Psoas muscle (tissue), 8 donors: ENCODE results near the gene C2orf68. TPM values are rescaled to one million over a fixed set of nuclear protein-coding genes. Genes with fewer than 3 reads are reported as not detected.

Experiments used
- ATAC-seq, 4 donors: fragments of 200-7000 bp; cut with Tn5 transposase; one replicate each; pipeline ENCODE4 v1.9.1; 2020; ENCODE audit warnings: moderate library complexity in 3 of 4, mild to moderate bottlenecking in 2 of 4
- DNase-seq, 2 donors: peaks; one replicate each; pipeline ENCODE4 v3.0.0-alpha.2; 2020
- H3K27ac ChIP-seq: fragments of 200-600 bp; one replicate; pipeline ENCODE4 v1.8.0; 2022
- H3K27me3 ChIP-seq, 3 donors: fragments of 200-600 bp in 1 of 3; one replicate each; pipeline versions ENCODE4 v1.6.1 to v1.8.0; 2013 to 2022; ENCODE audit warnings: low read length in 2 of 3, mild to moderate bottlenecking in 2 of 3, moderate library complexity in 1 of 3; ENCODE audit not compliant: insufficient read depth in 3 of 3
- H3K36me3 ChIP-seq, 2 donors: fragments of 200-600 bp in 1 of 2; one replicate each; pipeline versions ENCODE4 v1.6.1 to v1.8.0; 2013 to 2022; ENCODE audit warnings: low read depth in 1 of 2, mild to moderate bottlenecking in 1 of 2, moderate library complexity in 1 of 2; ENCODE audit not compliant: insufficient read depth in 1 of 2
- H3K4me1 ChIP-seq: fragments of 200-600 bp; one replicate; pipeline ENCODE4 v1.8.0; 2022
- H3K4me3 ChIP-seq: fragments of 200-600 bp; one replicate; pipeline ENCODE4 v1.8.0; 2022; ENCODE audit warnings: mild to moderate bottlenecking
- H3K9me3 ChIP-seq: fragments of 200-600 bp; one replicate; pipeline ENCODE4 v1.8.0; 2022
- CTCF ChIP-seq: fragments of 200-600 bp; IDR thresholded peaks from one replicate; pipeline ENCODE4 v1.8.0; 2022; ENCODE audit warnings: antibody characterized with exemption
- WGBS, 3 donors: extraction: QIAGEN DNeasy Blood & Tissue Kit; methylation state at CpG; one replicate each; pipeline versions ENCODE4 v1.1.6 to v1.1.7; 2013; 5-methylcytosine and 5-hydroxymethylcytosine counted together
- intact Hi-C, 2 donors: fragments of 100-400 bp; cut with DNase I; formaldehyde crosslinking; loops; one replicate each; pipeline versions ENCODE4 v1.11.0 to v1.14.2; 2022
- polyA plus RNA-seq, 3 donors: library from polyadenylated mRNA; stranded (reverse); fragments of 200-250 nt; gene quantifications; one replicate each; pipeline ENCODE4 v1.2.3, GENCODE V29; 2013
- total RNA-seq, 4 donors: library from RNA; stranded (reverse); fragmentation: NEBNext Ultra II Directional in 2 of 4; extraction: Animal tissue kit (Norgen Biotek cat#: 25700) in 2 of 4; gene quantifications; one replicate each; pipeline versions ENCODE4 v1.2.1 to v1.2.4, GENCODE V29; 2021 to 2023
- donor health status: healthy with polysubstance abuse.
- donor health status: DM: no; HTN: no; CAD: no; lungs with moderate emphysema.
- donor health status: Bipolar disorder and iron deficiency.
- donor health status: healthy.
- donor health status: DM: yes; HTN: yes; CAD: no.
- donor health status: DM: no; HTN: no; CAD: no.
- donor health status: DM: no; HTN: no; CAD: no.
- donor health status: DM: yes; HTN: yes; CAD: no.

Gene C2orf68
- total and polyA plus RNA-seq, 7 donors: 26.9 to 76.0 (median 45.6) TPM

DNA sequence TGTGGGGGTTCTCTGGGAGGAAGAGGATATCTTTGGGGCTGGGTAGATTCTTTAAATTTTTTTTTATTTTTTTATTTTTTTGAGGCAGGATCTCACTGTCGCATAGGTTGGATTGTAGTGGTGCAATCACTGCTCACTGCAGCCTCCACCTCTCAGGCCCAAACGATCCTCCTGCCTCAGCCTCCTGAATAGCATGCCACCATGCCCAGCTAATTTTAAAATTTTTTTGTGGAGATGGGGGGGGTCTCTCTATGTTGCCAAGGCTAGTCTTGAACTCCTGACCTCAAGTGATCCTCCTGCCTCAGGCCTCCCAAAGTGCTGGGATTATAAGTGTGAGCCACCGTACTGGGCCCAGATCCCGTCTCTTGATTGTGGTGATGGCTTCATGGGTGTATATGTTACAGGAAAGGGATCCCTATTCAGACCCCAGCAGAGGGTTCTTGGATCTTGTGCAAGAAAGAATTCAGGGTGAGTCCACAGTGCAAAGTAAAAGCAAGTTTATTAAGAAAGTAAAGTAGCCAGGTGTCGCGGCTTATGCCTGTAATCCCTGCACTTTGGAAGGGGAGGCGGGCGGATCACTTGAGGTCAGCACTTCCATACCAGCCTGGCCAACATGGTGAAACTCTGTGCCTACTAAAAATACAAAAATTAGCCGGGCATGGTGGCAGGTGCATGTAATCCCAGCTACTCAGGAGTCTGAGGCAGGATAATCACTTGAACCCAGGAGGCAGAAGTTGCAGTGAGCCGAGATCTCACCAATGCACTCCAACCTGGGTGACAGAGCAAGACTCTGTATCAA lies 2.0 kb upstream of the C2orf68 start:
- no peaks in the 10 kb centered on the region for H3K27me3 ChIP-seq
- H3K27ac ChIP-seq: peak overlapping the region; percentile 92
- no peak overlapping the region for H3K4me3 ChIP-seq
- H3K4me1 ChIP-seq: peaks cover 50% of the 10 kb centered on the region
- 40 to 49% (median 45%) methylated on average over 10 of the region's 10 CpGs for WGBS, 3 donors
- TF ChIP-seq CTCF: no peak
- intact Hi-C loops: loop anchor here in 1 of 2 donors (2.0 kb wide), 1 partner anchor 13 kb away; no protein-coding TSS in a partner anchor
- peaks cover 5 to 15% of the 10 kb centered on the region in 2 donors for H3K36me3 ChIP-seq
- no peak for ATAC-seq
- no peak for DNase-seq
- no peaks in the 10 kb centered on the region for H3K9me3 ChIP-seq

DNA sequence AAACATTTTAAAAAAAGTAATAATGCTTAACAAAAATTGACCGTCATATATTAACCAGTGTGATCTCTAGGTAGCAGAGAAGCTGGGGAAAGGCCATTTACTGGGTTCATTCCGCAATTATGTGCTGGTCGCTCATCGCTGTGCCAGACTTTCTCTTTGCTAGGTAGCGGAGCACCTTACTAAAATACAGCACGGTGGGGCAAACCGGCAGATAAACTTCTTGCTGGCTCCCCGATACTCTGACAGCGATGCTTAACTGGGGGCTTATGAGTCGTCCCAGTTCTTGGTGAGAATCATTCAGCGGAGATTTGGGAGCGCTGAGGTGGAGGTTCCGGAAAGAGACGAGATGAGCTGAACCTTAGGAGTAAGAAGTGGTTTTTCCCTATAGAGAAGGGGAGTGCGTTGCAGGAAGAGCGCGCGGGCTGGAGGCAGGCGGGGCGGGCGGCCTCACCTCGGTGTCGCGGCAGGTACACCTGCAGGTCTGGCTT lies 605 bp downstream of the C2orf68 start:
- Histone ChIP-seq H3K27ac (peak overlapping the region; percentile 92), H3K36me3 (peaks cover 0 to 16% of the 10 kb centered on the region in 2 donors), H3K9me3 (no peaks in the 10 kb centered on the region), H3K4me3 (peak overlapping the region; percentile 98), H3K4me1 (peaks cover 60% of the 10 kb centered on the region), H3K27me3 (no peaks in the 10 kb centered on the region)
- ATAC-seq (no peak), DNase-seq (no peak)
- 6% methylated on average over 24 of the region's 24 CpGs for WGBS, 3 donors
- intact Hi-C loops: no loop called here
- TF ChIP-seq CTCF: no peak

- Histone ChIP-seq H3K4me3 (peak overlapping the region; percentile 74), H3K4me1 (peaks cover 70% of the 10 kb centered on the region), H3K9me3 (no peaks in the 10 kb centered on the region), H3K27ac (peak overlapping the region; percentile 89), H3K27me3 (no peaks in the 10 kb centered on the region), H3K36me3 (peaks cover 0 to 20% of the 10 kb centered on the region in 2 donors)
- intact Hi-C loops: no loop called here
- TF ChIP-seq CTCF: no peak
- ATAC-seq: peak in 3 of 4 donors; percentile 18 to 22 (median 20)
- DNase-seq: no peak
- 24 to 52% (median 38%) methylated on average over 9 of the region's 9 CpGs for WGBS, 3 donors
Measured at GRCh38 chr2:85607268-85608215, 4.3 kb downstream of the C2orf68 start.

DNA sequence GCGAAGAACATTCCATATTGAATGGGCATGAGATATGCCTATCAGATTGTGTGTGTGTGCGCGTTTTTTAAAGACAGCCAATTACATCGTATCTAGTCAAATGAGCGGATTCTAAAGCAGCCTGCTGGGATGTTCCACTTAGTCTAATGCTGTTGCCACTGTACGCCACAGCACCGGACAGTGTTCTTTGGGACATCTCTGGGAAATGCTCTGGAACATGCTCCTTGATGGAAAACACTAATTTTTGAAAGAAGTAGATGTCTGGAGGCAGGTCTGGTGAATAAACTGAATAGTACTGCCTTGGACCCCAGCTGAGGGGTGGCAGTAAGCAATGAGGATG lies 5.8 kb downstream of the C2orf68 start:
- peak overlapping the region; percentile 89 for H3K27ac ChIP-seq
- no peaks in the 10 kb centered on the region for H3K27me3 ChIP-seq
- intact Hi-C loops: no loop called here
- H3K36me3 ChIP-seq: peaks cover 0 to 23% of the 10 kb centered on the region in 2 donors
- peak overlapping the region; percentile 74 for H3K4me3 ChIP-seq
- no peak for TF ChIP-seq CTCF
- no peak for ATAC-seq
- DNase-seq: no peak
- peaks cover 76% of the 10 kb centered on the region for H3K4me1 ChIP-seq
- WGBS, 3 donors: 61 to 67% (median 64%) methylated on average over 7 of the region's 7 CpGs
- no peaks in the 10 kb centered on the region for H3K9me3 ChIP-seq
